Tongue (tissue), 2 donors: ENCODE measurements around the gene LPP. TPM values are rescaled to one million over a fixed set of nuclear protein-coding genes. Genes with fewer than 3 reads are reported as not detected.
A peak's percentile ranks its signal among the peaks of the same experiment; 100 is the strongest.
"Not testable (repeated sequence)": the region's sequence is repeated elsewhere in the genome, so short reads cannot be mapped to it uniquely, and the experiment has no call there.

Experiments used
- DNase-seq: peaks from one replicate; pipeline ENCODE4 v3.0.0-alpha.2; 2015
- total RNA-seq: library from RNA; depleted of rRNA; stranded (reverse); fragments of >200 nt; gene quantifications from one replicate; pipeline ENCODE4 v1.2.3, GENCODE V29; 2014

Gene LPP
- total RNA-seq: 59.4 TPM

DNA sequence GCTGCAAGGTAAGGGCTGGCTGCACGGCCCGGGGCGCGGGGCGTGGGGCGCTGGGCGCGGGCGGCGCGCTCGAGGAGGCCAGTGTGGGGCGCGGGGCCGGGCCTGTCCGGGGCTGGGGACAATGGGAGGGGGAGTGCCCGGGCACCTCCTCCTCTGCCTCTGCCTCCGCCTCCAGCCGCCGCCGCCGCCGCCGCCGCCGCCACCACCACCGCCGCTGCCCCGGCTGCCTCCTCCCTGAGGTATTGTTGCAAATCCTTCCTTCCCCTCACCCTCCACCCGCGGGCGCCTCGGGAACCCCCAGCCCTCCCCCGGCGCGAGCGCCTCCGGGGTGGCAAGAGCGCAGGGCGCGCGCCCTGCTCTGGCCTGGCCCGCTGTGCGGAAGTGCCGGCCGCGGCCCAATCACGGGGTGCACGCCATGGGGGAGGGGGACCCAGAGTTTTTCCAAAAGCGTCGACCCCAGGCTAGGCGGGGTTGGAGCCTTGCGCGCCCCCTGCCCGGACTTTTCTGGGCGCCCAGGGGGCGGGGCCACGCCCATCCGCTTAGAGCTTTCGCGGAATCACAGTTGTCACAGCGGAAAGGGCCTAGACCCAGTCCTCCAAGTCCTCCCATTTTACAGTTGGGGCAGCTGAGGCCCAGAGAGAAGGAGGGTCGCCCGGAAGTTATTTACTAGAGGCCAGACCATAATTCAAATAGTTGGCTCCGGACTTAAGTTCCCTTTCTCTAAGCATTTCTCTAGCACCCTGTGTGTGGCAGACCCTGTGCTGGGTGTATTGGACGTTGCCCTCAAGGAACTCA, at the start of gene LPP:
Gene LPP (plus strand): TSS at position 144 of the 795 bp plus-strand sequence. CDS start 251,964 bp downstream, outside the sequence.
- peak; percentile 82 for DNase-seq

DNA sequence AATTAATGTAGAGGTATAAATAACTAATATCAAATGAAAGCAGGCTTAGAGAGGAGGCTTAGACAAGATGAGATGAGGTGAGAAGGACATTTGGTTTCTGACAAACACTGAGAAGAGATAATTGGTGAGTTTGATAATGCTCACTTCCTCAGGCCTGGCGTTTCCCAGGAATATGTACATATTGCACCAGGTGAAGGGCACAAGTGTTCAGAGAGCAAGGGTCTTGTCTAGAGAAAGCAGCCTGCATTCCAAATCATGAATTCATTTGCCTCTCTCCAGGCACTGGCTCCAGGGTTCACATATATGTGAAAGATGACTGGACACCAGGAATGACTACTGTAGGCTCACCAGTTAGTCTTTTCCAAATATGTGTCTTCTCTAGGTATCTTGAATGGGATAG, 48.0 kb upstream of the LPP start:
- no peak for DNase-seq

DNA sequence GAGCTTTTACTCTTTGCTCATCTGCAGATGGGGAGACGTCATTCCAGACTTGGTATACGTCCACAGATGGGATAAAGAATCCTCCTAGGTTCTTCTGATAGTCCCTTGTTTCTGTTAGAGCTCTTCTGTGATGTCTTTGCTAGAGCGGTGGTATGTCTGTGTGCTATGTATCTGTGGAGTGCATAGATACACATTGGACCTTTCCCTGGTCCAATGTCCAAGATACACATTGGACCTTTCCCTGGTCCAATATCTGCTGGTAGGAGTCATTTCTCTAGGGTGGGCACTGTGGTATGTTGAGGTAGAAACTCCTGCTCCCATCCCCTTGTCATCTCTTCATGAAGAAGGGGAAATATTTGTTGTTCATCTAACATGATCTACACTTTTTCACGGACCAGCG, 47.5 kb upstream of the LPP start:
- no peak for DNase-seq

- no peak for DNase-seq
These were observed 46.8 kb upstream of the LPP start for GRCh38 chr3:188106887-188107830.

DNA sequence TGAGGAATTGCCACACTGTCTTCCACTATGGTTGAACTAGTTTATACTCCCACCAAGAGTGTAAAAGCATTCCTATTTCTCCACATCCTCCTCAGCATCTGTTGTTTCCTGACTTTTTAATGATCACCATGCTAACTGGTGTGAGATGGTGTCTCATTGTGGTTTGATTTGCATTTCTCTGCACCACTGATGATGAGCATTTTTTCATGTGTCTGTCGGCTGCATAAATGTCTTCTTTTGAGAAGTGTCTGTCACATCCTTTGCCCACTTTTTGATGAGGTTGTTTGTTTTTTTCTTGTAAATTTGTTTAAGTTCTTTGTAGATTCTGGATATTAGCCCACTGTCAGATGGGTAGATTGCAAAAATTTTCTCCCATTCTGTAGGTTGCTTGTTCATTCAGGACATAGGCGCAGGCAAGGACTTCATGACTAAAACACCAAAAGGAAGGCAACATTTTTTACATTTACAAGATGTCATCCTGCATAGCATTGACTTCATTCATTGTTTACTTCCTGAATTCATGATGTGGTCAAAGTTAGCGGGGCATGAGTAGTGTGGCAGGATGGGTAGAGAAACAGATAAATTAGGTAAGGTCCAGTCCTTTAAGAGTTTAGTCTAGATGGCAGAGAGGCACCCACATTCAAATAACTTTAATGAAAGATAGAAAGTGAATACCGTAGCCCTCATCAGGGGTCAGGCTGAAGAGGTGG, 45.1 kb upstream of the LPP start:
- DNase-seq: no peak

DNA sequence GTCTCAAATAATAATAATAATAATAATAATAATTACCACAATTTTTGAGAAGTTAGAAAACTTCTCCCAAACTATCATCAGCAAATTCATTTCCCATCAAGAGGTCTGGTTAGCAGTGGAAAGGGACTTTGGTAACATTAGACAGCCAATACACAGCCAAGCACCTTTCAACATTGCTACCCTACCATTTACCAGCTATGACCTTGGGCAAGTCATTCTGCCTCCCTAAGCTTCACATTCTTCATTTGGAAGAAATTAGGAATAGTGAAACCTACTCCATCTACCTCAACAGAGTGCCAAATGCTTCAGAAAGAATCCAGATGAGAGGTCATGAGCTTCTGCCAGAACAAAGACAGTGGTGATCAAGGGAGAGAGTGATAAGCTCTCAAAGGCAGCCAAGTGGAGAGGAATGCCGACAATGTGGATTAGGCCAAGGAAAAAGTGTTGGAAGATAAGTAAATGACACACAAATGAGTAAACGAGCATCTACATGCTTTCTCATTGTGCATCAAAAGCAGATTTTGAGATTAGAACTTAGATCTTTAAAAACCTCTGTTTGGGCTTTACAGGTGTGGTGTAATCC, 42.9 kb upstream of the LPP start:
- DNase-seq: no peak

DNA sequence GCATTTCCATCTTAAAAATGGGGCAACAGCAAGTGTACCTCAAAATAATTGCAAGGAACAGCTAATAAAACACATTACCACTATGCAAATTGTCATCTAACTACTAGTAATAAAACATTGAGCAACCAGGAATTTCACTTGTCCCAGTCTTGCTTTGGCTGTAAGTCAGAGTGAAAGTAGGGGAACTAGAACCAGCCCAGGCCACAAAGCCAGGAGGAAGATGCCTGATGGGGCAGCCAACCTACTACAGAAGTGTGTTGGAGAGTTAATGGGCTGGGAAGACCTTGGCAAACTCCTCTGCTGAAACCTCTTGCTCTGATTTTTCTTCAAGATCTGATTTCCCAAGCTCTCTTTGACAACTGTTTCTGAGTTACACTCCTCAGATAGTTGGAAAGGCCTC, 40.2 kb upstream of the LPP start:
- DNase-seq: no peak

DNA sequence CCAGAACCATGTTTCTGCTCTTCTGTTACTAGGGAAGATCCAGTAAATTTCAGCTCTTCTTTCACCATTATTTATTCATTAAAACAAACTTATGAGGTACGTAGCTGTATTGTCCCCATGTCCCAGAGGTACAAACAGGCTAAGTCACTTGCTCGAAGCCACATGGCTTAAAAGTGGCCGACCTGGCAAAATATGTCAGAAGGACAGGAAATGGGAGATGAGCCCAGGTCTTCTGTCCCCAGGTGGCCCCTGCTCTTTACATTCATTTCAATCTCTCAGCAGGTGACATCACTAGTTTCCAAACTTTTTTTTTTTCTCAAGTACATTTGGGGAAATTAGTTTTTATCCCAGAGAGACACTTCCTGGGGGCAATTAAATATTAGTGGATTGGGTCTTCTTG, 34.1 kb upstream of the LPP start:
- no peak for DNase-seq

- DNase-seq: no peak
These were observed 31.3 kb upstream of the LPP start for GRCh38 chr3:188122571-188123169.

DNA sequence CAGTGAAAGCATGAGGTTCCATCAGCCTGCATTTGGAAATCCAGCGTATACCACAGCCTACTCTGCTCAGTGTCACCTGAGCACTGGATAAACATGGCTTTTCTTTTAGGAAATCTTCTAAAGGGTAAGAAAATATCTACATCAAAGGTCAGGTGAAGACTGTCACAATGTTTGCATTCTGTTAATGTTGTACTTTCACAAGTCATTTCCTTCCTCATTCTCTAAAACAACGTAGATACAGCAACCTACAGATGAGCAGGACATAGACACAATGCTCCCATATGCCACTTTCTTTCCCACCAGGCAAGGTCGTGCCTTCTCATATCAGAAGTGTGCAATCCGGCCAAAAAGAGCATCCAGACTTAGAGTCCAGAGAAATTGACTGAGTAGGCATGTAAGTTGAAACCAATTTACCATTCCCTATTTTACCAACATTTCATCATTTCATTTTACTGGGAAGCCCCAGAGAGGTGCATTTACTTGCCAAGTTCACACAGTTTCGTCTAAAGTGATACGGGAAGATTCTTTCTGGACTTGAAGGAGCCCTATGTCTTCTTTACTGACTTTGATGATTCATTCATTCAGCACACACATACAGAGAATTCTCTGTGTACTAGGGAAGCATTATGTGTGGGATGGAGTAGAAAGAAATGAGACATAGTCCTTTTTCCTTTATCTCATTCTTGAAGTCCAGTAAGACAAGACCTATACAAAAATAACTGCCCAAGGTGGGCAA, 30.6 kb upstream of the LPP start:
- no peak for DNase-seq

- peak; percentile 31 for DNase-seq
These were observed 29.8 kb upstream of the LPP start for GRCh38 chr3:188124184-188124583.

DNA sequence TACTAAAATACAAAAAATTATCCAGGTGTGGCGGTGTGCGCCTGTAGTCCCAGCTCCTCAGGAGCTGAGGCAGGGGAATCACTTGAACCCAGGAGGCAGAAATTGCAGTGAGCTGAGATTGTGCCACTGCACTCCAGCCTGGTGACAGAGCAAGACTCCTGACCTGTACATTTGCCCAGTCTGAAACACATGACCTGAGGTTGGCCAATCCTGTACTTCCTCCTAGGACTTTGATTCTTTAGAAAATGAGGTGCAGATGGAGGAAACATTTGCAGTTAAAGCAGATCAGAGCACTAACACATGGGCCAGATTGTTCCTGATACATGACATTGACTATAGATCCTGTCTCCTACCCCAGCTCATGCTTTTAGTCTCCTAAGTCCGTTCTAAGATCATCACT, 28.9 kb upstream of the LPP start:
- DNase-seq: no peak

- DNase-seq: no peak
These were observed 27.7 kb upstream of the LPP start for GRCh38 chr3:188126276-188126675.

GRCh38 chr3:188126934-188127333, 27.0 kb upstream of the LPP start:
- DNase-seq: no peak

DNA sequence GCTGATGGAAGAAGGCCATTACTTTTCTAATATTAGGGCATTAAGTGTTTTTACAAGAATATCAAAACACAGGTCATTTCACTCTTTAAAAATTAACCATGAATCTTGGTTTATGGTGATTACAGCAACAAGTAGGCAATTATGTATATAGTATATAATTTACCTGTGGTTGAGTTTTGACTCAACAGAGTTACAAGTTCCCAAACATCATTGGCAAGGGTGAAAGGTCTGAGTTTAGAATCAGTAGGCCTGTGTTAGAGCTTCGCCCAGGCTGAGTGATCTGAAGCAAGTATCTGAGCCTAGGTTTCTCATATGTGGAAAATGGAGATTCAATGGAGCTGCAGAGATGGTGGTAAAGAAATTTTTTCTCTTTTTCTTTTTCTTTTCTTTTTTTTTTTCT, 25.1 kb upstream of the LPP start:
- no peak for DNase-seq

DNA sequence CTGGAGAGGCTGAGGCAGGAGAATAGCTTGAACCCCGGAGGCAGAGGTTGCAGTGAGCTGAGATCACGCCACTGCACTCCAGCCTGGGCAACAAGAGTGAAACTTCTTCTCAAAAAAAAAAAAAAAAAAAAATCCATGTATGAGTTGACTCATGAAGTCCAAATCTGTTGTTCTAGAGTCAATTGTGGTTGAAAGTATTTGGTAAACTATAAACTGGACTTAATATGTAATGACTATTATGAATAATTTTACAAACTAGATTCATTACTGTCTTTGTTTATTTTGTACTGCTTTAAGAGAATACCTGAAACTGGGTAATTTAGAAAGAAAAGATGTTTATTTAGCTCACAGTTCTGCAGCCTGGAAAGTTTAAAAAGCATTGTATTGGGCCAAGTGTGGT, 22.9 kb upstream of the LPP start:
- DNase-seq: not testable (repeated sequence)

DNA sequence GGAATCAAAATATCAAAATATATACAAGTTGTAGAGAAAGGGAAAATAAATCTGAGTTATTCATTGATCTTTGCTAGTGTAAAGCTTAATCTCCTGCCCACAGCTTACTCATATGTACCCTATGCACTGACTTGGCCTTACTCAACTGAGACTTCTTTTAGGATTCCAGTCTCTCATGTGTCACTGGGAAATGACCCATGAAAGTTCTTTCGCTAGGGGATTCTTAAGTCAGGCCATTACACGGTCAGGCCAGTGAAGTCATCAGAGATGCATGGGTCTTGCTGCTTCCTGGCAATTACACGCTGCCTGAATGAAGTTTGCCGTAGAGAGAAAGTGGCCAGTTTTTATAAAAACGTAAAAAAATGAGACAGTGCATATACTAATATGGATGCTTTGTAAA, 20.7 kb upstream of the LPP start:
- no peak for DNase-seq

DNA sequence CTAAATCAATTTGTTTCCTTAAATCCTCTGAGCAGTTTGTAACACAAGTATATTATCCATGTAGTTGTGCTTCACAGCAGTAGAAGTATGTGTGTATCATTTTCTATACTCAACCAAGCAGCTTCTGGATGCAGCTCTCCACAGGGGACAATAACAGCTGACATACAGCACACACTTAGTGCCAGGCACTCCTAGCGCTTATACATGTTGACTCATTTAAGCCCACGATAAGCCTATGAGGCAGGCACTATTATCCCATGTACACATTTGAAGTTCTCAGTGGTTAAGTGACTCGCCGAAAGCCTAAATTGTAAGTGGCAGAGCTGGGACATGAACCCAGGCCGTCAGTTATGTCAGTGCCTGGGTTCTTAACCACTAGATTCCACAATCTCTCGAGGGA, 20.3 kb upstream of the LPP start:
- DNase-seq: peak; percentile 48

DNA sequence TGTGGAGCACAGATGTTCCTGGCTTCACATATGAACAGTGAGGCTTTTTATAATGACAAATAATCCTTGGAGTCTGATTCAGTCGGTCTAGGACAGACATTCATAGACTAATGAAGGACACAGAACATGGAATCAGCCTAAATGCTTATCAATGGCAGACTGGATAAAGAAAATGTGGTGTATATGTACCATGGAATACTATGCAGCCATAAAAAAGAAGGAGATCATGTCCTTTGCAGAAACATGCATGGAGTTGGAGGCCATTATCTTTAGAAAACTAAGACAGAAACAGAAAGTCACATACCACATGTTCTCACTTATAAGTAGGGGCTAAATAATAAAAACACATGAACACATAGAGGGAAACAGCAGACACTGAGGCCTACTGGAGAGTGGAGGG, 19.9 kb upstream of the LPP start:
- DNase-seq: no peak

GRCh38 chr3:188134856-188135255, 19.1 kb upstream of the LPP start:
- no peak for DNase-seq

GRCh38 chr3:188135271-188135670, 18.7 kb upstream of the LPP start:
- no peak for DNase-seq
